Measurements from ENCODE around the gene AEBP1. TPM values are rescaled to one million over a fixed set of nuclear protein-coding genes. Genes with fewer than 3 reads are reported as not detected.

Gene AEBP1
- total RNA-seq, 1 donor, result 267 TPM

GRCh38 chr7:44145969-44146911, 42.1 kb downstream of the AEBP1 start:
- peak; percentile 94 for DNase-seq (ENCODE audit: insufficient read length, low spot score, missing footprints)
- H3K4me2 ChIP-seq (ENCODE audit: insufficient read depth, low read length), result peak overlapping the region; percentile 67

DNA sequence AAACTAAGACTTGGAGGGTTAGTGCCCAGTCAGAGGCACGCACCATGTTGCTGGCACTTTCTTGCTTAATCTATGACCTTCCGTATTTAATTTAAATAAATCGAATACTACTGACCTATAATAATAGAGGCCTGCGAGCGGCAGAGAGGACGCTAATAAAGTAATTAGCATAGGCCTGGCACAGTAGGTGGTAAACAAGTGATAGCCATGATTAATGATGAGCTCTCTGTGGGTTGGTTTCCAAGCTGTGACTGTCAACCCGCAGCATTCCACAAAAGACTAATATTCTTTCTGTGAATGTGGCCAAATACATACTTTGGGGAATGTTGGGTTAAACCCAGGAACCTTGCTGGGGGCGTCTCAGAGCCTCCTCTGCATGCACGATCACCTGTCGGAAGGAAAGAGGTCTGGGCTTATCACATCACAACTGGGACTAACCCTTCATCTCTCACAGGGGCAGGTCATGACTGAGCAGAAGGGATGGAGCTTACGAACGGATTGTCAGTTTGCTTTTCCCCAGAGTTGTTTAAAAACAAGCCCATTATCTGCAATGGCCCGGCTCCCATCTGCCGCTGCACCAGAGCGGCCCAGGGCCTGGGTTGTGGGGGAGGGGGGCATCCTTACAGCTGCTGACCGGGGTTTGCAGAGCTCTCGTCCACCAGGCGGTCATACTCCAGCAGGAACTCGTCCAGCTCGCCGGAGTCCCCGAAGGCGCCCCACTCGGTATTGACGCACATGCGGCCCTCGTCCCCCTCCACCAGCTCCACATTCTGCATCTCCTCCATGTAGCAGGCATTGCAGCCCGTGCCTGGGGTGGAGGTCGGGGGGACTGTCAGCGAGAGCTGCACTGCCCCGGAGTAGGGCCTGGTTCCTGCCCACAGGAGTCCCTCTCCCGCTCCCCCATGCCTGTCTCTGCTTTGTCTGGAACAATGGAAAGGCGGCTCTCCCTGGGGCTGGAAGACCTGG, 43.2 kb downstream of the AEBP1 start:
- Histone ChIP-seq H3K27me3 (ENCODE audit: insufficient read depth, low read length) (peaks cover 15% of the 10 kb centered on the region), H3K27ac (ENCODE audit: low read depth, low read length) (no peak overlapping the region), H3K4me1 (ENCODE audit: insufficient read depth, low read length) (no peaks in the 10 kb centered on the region), H2AFZ (ENCODE audit: low read length) (no peak overlapping the region), H3K4me2 (ENCODE audit: insufficient read depth, low read length) (no peak overlapping the region), H3K79me2 (ENCODE audit: insufficient read depth, low read length) (no peaks in the 10 kb centered on the region), H3K4me3 (ENCODE audit: insufficient read depth, low read length) (no peak overlapping the region), H3K9me3 (ENCODE audit: low read depth, low read length) (no peaks in the 10 kb centered on the region), H4K20me1 (ENCODE audit: insufficient read depth, low read length) (no peaks in the 10 kb centered on the region), H3K36me3 (ENCODE audit: insufficient read depth, low read length) (no peaks in the 10 kb centered on the region)
- peak; percentile 77 for DNase-seq (ENCODE audit: insufficient read length, low spot score, missing footprints)
- no peak for TF ChIP-seq CTCF (IDR thresholded peaks at IDR 0.05; ENCODE audit: extremely low read depth, low read depth, low read length)

More at GRCh38 chr7:44145969-44146911, 42.1 kb downstream of the AEBP1 start:
- H4K20me1 ChIP-seq (ENCODE audit: insufficient read depth, low read length), result no peaks in the 10 kb centered on the region
- no peak overlapping the region for H3K27ac ChIP-seq (ENCODE audit: low read depth, low read length)
- H3K4me3 ChIP-seq (ENCODE audit: insufficient read depth, low read length), result peak overlapping the region; percentile 51
- no peak for TF ChIP-seq CTCF (IDR thresholded peaks at IDR 0.05; ENCODE audit: extremely low read depth, low read depth, low read length)
- peak overlapping the region; percentile 59 for H2AFZ ChIP-seq (ENCODE audit: low read length)
- no peaks in the 10 kb centered on the region for H3K79me2 ChIP-seq (ENCODE audit: insufficient read depth, low read length)
- no peaks in the 10 kb centered on the region for H3K9me3 ChIP-seq (ENCODE audit: low read depth, low read length)
- H3K4me1 ChIP-seq (ENCODE audit: insufficient read depth, low read length), result no peaks in the 10 kb centered on the region
- no peaks in the 10 kb centered on the region for H3K36me3 ChIP-seq (ENCODE audit: insufficient read depth, low read length)
- H3K27me3 ChIP-seq (ENCODE audit: insufficient read depth, low read length), result peaks cover 15% of the 10 kb centered on the region

GRCh38 chr7:44148166-44148565, 44.0 kb downstream of the AEBP1 start:
- Histone ChIP-seq H4K20me1 (ENCODE audit: insufficient read depth, low read length) (no peaks in the 10 kb centered on the region), H3K4me3 (ENCODE audit: insufficient read depth, low read length) (no peak overlapping the region), H3K9me3 (ENCODE audit: low read depth, low read length) (no peaks in the 10 kb centered on the region), H3K36me3 (ENCODE audit: insufficient read depth, low read length) (no peaks in the 10 kb centered on the region), H3K4me2 (ENCODE audit: insufficient read depth, low read length) (no peak overlapping the region), H3K4me1 (ENCODE audit: insufficient read depth, low read length) (no peaks in the 10 kb centered on the region), H2AFZ (ENCODE audit: low read length) (no peak overlapping the region), H3K27me3 (ENCODE audit: insufficient read depth, low read length) (peaks cover 15% of the 10 kb centered on the region), H3K27ac (ENCODE audit: low read depth, low read length) (no peak overlapping the region), H3K79me2 (ENCODE audit: insufficient read depth, low read length) (no peaks in the 10 kb centered on the region)
- no peak for DNase-seq (ENCODE audit: insufficient read length, low spot score, missing footprints)
- TF ChIP-seq CTCF (IDR thresholded peaks at IDR 0.05; ENCODE audit: extremely low read depth, low read depth, low read length), result no peak

Data from osteoblast (primary cell).